Natural killer cell treated with Interleukin-12 subunit alpha and Interleukin-12 subunit beta and Interleukin-15 and Interleukin-18, amount 100 ng/mL, for 72 hours (primary cell): ENCODE results near the gene EIF1B. TPM values are rescaled to one million over a fixed set of nuclear protein-coding genes. Genes with fewer than 3 reads are reported as not detected.
"Not testable (repeated sequence)": the region's sequence is repeated elsewhere in the genome, so short reads cannot be mapped to it uniquely, and the experiment has no call there.

Experiments used
- ATAC-seq, 2 donors: fragments of 150-1000 bp; cut with Tn5 transposase in 1 of 2; sonication (Bioruptor Pico), chemical (Tn5 transposase) in 1 of 2; 2 replicates each; pipeline ENCODE4 v1.10.0; 2021
- DNase-seq: peaks from one replicate; pipeline ENCODE4 v3.0.0; 2022; ENCODE audit warnings: low spot score
- H3K27ac Mint-ChIP-seq, 2 donors: 1 replicate in 1 of 2; 2 replicates in 1 of 2; pipeline ENCODE4 v1.8.0; 2022; ENCODE audit warnings: mixed read lengths in 2 of 2, mild to moderate bottlenecking in 1 of 2, moderate library complexity in 1 of 2
- H3K27me3 Mint-ChIP-seq, 2 donors: 1 replicate in 1 of 2; 2 replicates in 1 of 2; pipeline ENCODE4 v1.8.0; 2022; ENCODE audit warnings: mixed read lengths in 2 of 2
- H3K36me3 Mint-ChIP-seq: one replicate; pipeline ENCODE4 v1.8.0; 2022; ENCODE audit warnings: mixed read lengths
- H3K4me1 Mint-ChIP-seq, 2 donors: 1 replicate in 1 of 2; 2 replicates in 1 of 2; pipeline ENCODE4 v1.8.0; 2022; ENCODE audit warnings: low read depth in 2 of 2, mixed read lengths in 2 of 2, mild to moderate bottlenecking in 1 of 2
- H3K4me3 Mint-ChIP-seq: one replicate; pipeline ENCODE4 v1.8.0; 2022; ENCODE audit warnings: mixed read lengths
- H3K9me3 Mint-ChIP-seq: 2 replicates; pipeline ENCODE4 v1.8.0; 2022; ENCODE audit warnings: mixed read lengths
- total RNA-seq, 2 donors: library from RNA; stranded (reverse); gene quantifications; one replicate each; pipeline ENCODE4 v1.2.3, GENCODE V29; 2022

The EIF1B gene
- 10 to 100 TPM; 33.3 to 45.3 TPM for total RNA-seq

DNA sequence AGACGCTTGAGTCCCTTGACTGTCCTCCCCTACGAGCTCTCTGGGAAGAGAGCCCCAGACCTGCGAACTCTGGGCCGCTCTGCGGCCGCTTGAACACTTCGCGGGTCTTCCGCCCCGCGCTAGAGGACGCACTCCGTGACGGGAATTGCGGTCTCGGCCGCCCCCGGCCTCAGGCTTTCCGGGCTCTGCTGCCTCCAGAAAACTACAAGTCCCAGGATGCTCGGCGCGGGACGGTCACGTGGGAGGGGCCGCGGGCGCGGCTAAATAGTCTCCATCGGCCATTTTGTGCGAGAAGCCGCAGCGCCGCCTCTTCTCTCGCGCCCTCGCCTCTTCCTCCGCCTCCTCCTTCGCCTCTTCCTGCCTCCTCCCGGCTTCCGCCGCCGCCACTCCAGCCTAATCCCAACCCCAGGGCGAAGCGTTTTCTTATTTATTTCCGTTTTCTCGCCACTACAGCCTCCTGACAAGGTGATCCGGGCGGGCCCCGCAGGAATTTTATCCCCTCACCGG lies at the start of gene EIF1B:
Gene EIF1B, plus strand, starts transcription at position 290 of the 507 bp plus-strand sequence. CDS start 235 bp downstream, outside the sequence.
- peak within 1 kb of the TSS; percentile 96 to 97 for H3K27ac Mint-ChIP-seq
- peaks cover 5% of the 10 kb centered on the region for H3K36me3 Mint-ChIP-seq
- peak within 1 kb of the TSS; percentile 100 for H3K4me3 Mint-ChIP-seq
- H3K27me3 Mint-ChIP-seq = no peaks in the 10 kb centered on the region
- peak; percentile 98 for DNase-seq
- peaks cover 6 to 18% of the 10 kb centered on the region in 2 donors for H3K4me1 Mint-ChIP-seq
- no peaks in the 10 kb centered on the region for H3K9me3 Mint-ChIP-seq
- ATAC-seq = peak; percentile 97 to 98

DNA sequence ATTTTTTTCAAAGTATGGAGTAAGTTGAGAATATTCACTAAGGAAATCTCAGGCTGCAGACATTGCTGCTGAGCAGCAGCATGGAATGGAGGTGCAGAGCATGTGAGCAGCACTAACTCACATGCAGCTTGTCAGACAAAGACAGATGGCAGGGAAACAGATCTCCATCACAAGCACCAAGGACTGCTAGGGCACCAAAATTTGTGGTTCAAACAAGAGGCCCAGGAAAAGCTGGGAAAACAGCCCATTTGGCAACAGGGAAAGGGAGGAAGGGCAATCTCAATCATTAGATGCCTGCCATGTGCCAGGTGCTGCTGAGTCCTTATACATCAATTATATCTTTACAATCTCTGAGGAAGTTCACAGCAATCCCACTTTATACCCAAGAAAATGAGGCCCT lies 47.2 kb upstream of the EIF1B start:
- no peaks in the 10 kb centered on the region for H3K4me1 Mint-ChIP-seq
- no peak for DNase-seq
- H3K9me3 Mint-ChIP-seq = no peaks in the 10 kb centered on the region
- no peak overlapping the region for H3K4me3 Mint-ChIP-seq
- H3K27me3 Mint-ChIP-seq = no peaks in the 10 kb centered on the region
- no peak overlapping the region for H3K27ac Mint-ChIP-seq
- H3K36me3 Mint-ChIP-seq = no peaks in the 10 kb centered on the region
- no peak for ATAC-seq

DNA sequence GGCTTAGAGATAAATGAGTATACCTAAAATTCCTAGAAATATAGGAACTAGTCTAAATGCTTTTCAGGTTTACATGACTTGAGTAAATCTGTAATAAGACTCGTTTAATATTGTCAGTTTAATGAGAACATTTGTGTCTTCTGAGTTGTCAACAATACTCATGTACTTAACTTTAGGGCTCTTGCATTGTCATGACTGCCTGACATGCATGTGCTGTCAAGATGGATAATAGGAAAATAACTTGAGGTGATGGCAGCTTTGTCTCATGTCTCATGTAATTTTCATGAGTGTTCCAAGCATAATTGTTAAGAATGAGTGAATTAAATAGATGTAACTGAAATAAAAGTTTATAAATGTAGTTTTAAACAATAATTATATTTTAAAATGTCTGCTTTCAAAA lies 45.1 kb upstream of the EIF1B start:
- DNase-seq = no peak
- Mint-ChIP-seq H3K9me3 (no peaks in the 10 kb centered on the region), H3K4me3 (no peak overlapping the region), H3K27ac (no peak overlapping the region), H3K4me1 (no peaks in the 10 kb centered on the region), H3K36me3 (no peaks in the 10 kb centered on the region), H3K27me3 (no peaks in the 10 kb centered on the region)
- ATAC-seq = no peak

DNA sequence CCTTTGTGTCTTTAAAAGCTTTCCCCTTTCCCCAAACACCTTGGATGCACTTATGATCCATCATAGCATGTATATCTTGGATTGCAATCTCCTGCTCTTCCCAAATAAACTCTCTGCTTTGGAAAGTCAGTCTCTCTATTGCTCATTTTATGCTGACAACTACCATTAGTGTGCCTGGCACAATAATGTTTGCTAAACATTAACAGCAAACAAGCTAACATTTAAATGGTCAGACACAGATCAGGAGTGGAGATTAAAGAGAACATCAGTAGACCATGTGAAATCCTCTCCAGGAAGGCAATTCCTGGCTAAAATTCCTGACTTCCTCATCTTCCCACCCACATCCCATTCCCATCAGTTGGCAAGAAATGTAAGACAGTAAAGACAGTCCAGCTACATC lies 44.3 kb upstream of the EIF1B start:
- DNase-seq (no peak), ATAC-seq (no peak)
- H3K27me3 Mint-ChIP-seq = no peaks in the 10 kb centered on the region
- no peak overlapping the region for H3K4me3 Mint-ChIP-seq
- H3K9me3 Mint-ChIP-seq = no peaks in the 10 kb centered on the region
- H3K27ac Mint-ChIP-seq = no peak overlapping the region
- H3K4me1 Mint-ChIP-seq = no peaks in the 10 kb centered on the region
- no peaks in the 10 kb centered on the region for H3K36me3 Mint-ChIP-seq

DNA sequence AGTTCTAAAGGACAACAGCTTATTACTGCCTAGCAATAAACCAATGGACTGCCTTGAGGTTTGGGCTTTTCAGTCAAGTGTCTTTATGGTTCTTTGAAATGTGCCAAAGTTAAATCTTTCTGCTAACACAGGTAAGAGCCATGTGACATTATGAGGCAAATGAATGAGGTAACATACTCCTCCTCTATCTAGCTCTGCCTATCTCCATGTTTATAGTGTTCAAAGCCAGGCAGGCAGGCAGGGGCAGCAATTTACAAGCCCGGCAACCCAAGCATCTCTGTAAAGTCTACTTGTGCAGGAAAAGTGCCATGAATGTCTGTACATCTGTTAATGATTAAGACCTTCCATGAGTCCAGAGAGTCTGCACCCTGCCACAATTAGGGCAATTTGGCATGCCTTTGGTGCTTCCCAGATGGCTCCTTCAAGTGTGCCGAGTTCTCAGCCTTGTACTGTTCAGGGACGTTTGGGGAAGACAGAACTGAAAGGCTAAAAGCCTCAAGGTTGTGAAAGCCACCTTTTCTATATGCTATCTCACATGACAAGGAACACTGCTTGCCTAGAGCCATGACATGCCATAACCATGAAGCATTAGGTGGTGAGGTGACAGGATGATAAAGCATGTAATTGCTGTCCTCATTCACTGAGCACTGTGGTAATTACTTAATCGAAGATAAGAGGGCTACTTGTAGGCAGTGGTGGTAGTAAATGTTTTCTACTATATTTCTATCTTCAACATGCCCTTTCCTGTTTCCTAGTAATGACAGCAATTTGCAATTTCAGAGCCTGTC lies 41.4 kb upstream of the EIF1B start:
- no peaks in the 10 kb centered on the region for H3K27me3 Mint-ChIP-seq
- H3K4me3 Mint-ChIP-seq = no peak overlapping the region
- H3K36me3 Mint-ChIP-seq = peaks cover 5% of the 10 kb centered on the region
- H3K9me3 Mint-ChIP-seq = no peaks in the 10 kb centered on the region
- ATAC-seq (no peak), DNase-seq (no peak)
- H3K27ac Mint-ChIP-seq = no peak overlapping the region
- no peaks in the 10 kb centered on the region for H3K4me1 Mint-ChIP-seq

DNA sequence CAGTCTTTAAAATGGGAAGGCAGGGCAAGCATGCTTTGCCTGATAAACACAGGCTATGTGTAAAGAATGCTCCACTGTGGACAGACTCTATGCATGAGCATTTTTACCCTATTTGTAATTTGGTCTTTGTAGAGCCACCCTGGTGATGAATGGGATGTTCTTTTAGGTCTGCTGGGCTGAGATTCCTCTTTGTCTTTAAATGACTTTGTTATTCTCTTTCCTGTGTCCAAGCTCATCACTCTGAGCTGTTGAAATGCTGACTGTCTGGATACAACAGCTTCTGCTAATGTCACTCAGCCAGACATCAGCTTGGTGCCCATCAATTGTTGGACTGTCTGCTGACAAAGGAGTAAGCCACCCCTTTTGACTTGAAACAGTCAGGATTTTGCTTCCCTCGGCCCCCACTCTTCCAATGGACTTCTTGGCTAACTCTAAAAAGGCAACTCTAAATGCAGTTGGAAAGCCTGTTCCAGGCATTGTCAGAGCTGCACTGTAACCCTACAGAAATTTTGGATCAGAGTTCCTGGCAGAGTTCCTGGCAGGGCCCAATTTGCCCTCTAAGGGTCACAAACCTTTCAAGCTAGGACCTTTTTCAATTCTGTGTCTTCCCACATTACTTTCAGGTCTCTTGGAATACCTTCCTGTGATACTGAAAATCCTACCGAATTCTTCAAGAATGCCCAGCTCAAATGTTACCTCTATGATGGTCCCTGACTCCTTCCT lies 40.5 kb upstream of the EIF1B start:
- Mint-ChIP-seq H3K27ac (no peak overlapping the region), H3K4me3 (no peak overlapping the region), H3K27me3 (peaks cover 0 to 3% of the 10 kb centered on the region in 2 donors), H3K4me1 (no peaks in the 10 kb centered on the region), H3K9me3 (no peaks in the 10 kb centered on the region), H3K36me3 (peaks cover 7% of the 10 kb centered on the region)
- DNase-seq = no peak
- no peak for ATAC-seq

DNA sequence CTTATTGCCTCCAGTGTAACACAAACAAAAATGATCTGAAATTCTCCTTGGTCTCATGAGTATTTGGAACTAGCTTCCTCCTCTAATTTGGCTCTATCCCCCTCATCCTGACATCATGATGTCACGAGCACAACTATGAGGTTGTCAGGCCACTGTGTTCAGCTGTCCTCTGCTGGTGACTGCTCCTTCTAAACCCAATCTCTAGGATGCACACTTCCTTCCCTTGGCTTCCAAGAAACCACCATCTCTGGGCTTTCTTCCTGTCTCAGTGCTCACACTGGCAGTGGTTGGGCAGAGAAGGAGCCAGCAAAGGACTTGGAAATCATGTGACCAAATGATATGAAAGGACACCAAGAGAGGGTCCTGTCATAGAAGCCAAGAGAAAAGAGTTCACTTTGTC lies 30.7 kb upstream of the EIF1B start:
- Mint-ChIP-seq H3K9me3 (no peaks in the 10 kb centered on the region), H3K4me1 (no peaks in the 10 kb centered on the region), H3K36me3 (peaks cover 6% of the 10 kb centered on the region), H3K4me3 (no peak overlapping the region), H3K27me3 (peaks cover 0 to 7% of the 10 kb centered on the region in 2 donors), H3K27ac (no peak overlapping the region)
- DNase-seq (no peak), ATAC-seq (no peak)

DNA sequence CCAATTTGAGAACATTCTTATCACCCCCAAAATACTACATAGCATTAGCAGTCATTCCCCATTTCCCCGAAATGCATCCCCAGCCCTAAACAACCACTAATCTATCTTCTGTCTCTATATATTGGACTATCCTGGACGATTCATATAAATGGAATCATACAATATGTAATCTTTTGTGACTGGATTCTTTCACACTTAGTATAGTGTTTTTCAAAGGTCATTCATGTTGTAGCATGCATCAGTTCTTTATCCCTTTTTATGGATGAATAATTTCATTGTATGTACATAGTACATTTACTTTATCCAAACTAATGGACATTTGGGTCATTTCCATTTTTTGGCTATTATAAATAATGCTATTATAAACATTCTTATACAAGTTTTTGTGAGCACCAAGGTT lies 27.5 kb upstream of the EIF1B start:
- H3K4me1 Mint-ChIP-seq = no peaks in the 10 kb centered on the region
- no peak overlapping the region for H3K27ac Mint-ChIP-seq
- H3K27me3 Mint-ChIP-seq = no peaks in the 10 kb centered on the region
- H3K36me3 Mint-ChIP-seq = no peaks in the 10 kb centered on the region
- H3K9me3 Mint-ChIP-seq = no peaks in the 10 kb centered on the region
- H3K4me3 Mint-ChIP-seq = no peak overlapping the region
- no peak for DNase-seq
- no peak for ATAC-seq

DNA sequence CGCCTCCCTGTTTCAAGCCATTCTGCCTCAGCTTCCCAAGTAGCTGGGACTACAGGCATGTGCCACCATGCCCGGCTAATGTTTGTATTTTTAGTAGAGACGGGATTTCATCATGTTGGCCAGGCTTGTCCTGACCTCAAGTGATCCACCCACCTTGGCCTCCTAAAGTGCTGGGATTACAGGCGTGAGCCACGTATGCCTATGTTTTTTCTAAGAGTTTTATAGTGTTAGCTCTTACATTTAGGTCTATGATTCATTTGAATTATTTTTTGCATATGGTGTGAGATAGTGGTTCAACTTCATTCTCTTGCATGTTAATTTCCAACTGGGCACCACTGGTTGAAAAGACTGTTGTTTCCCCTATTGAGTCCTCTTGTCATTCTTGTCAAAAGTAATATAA lies 26.4 kb upstream of the EIF1B start:
- DNase-seq, H3K4me3 Mint-ChIP-seq, H3K27me3 Mint-ChIP-seq, H3K27ac Mint-ChIP-seq, ATAC-seq, H3K9me3 Mint-ChIP-seq, H3K4me1 Mint-ChIP-seq, H3K36me3 Mint-ChIP-seq: not testable (repeated sequence)

DNA sequence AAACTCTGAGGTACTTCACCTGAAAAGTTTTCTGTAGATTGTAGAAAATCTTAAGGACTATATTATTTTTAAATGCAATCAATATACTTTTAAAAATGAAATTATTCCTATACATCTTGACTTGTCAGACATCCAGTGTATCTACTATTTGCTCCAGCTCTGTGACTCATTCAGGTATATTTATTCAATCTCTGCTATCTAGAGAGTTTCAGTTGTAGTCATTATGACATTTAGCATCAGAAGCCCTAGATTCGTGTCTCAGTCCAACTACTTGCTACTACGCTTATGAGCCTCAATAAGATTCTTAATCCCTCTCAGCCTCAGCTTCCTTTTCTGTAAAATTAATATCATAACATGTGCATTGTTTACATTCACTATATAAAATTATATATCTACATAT lies 22.3 kb upstream of the EIF1B start:
- no peak overlapping the region for H3K4me3 Mint-ChIP-seq
- ATAC-seq (no peak), DNase-seq (no peak)
- H3K4me1 Mint-ChIP-seq = peaks cover 0 to 10% of the 10 kb centered on the region in 2 donors
- no peaks in the 10 kb centered on the region for H3K36me3 Mint-ChIP-seq
- H3K9me3 Mint-ChIP-seq = no peaks in the 10 kb centered on the region
- no peaks in the 10 kb centered on the region for H3K27me3 Mint-ChIP-seq
- no peak overlapping the region for H3K27ac Mint-ChIP-seq

DNA sequence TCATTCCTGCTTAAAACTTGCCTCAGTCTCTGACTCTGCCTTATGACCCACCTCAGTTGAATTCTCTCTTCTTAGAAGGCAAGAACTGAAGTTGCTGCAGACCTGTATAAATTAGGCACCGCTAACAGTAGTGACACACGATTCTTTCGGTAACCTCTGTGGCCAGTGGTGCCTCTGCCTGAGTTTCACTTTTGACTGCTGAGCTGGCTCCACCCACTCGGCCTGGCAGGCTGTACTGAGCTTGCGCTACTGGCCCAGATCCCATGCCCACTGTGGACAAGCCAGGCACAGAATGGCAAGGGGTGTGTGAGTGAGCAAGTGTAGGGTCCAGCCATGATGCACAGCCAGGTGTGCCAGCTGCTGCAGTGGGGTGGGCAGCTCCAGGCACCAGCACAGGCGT lies 19.1 kb upstream of the EIF1B start:
- Mint-ChIP-seq H3K27ac (peak overlapping the region in 1 of 2 donors; percentile 65), H3K4me1 (peaks cover 0 to 10% of the 10 kb centered on the region in 2 donors), H3K4me3 (peak overlapping the region; percentile 7), H3K27me3 (no peaks in the 10 kb centered on the region), H3K9me3 (no peaks in the 10 kb centered on the region), H3K36me3 (no peaks in the 10 kb centered on the region)
- DNase-seq (no peak), ATAC-seq (peak; percentile 81 to 85)

DNA sequence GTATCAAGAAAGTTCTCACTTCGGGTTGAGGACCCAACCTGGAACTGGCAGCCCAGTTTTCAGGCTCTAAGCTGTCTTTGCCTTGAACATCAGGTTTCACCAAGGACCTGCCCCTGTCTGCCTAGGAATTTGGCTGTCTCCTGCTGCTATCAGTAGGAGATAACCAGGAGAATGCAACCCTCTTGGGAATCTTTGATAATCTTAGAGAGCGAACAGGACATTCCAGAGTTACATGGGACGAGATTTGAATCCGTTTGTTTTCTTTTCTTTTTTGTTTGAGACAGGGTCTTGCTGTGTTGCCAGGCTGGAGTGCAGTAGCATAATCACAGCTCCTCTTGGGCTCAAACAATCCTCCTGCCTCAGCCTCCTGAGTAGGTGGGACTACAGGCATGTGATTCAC lies 18.0 kb upstream of the EIF1B start:
- ATAC-seq (no peak), DNase-seq (no peak)
- Mint-ChIP-seq H3K4me1 (peaks cover 0 to 10% of the 10 kb centered on the region in 2 donors), H3K4me3 (no peak overlapping the region), H3K27me3 (no peaks in the 10 kb centered on the region), H3K27ac (no peak overlapping the region), H3K9me3 (no peaks in the 10 kb centered on the region), H3K36me3 (no peaks in the 10 kb centered on the region)

DNA sequence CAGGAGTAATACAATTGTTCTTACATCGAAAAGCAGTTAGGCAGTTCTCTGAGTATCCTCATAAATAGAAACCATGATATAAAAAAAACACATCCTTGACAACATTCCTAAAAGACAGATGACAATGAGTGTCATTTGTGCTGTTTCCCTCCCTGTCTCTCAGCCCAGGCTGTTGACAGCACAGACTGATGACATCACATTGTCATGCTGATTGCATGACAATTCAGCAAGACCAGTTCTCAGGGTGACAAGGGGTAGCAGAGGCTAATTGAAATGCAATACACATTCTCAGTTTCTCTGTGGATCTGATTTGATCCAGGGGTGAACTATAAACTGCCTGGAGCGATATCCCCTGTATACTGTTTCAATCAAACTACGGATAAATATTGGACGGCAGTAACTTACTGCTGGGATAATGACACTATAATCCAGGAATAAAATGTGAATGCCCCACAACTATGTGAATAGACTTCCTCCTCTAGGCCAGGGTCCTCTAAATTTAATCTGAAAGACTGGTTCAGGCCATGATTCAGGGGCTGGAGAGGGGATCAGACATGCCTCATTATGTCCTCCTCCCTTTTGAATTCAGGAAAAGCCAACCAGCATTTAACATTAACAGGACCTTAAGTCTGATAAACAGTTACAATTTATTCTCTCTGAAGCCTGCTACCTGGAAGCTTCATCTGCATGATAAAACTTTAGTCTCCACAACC lies 16.7 kb upstream of the EIF1B start:
- H3K27ac Mint-ChIP-seq = no peak overlapping the region
- DNase-seq (no peak), ATAC-seq (no peak)
- H3K36me3 Mint-ChIP-seq = no peaks in the 10 kb centered on the region
- no peaks in the 10 kb centered on the region for H3K9me3 Mint-ChIP-seq
- peaks cover 0 to 10% of the 10 kb centered on the region in 2 donors for H3K4me1 Mint-ChIP-seq
- no peaks in the 10 kb centered on the region for H3K27me3 Mint-ChIP-seq
- no peak overlapping the region for H3K4me3 Mint-ChIP-seq

DNA sequence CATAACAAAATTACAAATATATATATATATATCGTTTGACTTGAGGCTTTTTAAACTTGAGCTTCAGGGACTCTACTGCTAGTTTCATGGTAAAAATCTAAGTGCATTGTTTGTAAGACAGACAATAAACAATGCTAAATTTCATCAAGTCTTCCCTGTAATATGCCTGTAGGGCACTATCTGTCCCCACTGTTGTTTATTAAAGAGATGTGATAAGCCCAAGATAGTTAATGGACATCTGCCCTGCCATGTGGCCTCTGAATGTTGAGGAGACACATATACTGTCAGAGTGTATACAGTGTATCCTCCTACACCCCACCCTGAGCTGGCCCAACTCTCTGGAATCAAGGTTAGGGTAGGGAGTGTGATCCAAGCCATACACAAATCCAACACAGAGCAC lies 15.1 kb upstream of the EIF1B start:
- H3K27me3 Mint-ChIP-seq = no peaks in the 10 kb centered on the region
- H3K4me1 Mint-ChIP-seq = peaks cover 0 to 10% of the 10 kb centered on the region in 2 donors
- H3K4me3 Mint-ChIP-seq = no peak overlapping the region
- DNase-seq = no peak
- H3K9me3 Mint-ChIP-seq = no peaks in the 10 kb centered on the region
- no peak overlapping the region for H3K27ac Mint-ChIP-seq
- no peak for ATAC-seq
- no peaks in the 10 kb centered on the region for H3K36me3 Mint-ChIP-seq
